Activated CD4-positive, CD25-positive, alpha-beta regulatory T cell treated with anti-CD3 and anti-CD28 coated beads, Interleukin-2, amount 50 U/mL, for 16 hours (primary cell): ENCODE measurements around the gene PEBP1.

Experiments used
- DNase-seq: peaks from one replicate; pipeline ENCODE4 v3.0.0-alpha.2; 2020; ENCODE audit warnings: low read depth, low spot score

The PEBP1 gene

GRCh38 chr12:118136559-118137003 is 657 bp downstream of the PEBP1 start:
- no peak for DNase-seq

DNA sequence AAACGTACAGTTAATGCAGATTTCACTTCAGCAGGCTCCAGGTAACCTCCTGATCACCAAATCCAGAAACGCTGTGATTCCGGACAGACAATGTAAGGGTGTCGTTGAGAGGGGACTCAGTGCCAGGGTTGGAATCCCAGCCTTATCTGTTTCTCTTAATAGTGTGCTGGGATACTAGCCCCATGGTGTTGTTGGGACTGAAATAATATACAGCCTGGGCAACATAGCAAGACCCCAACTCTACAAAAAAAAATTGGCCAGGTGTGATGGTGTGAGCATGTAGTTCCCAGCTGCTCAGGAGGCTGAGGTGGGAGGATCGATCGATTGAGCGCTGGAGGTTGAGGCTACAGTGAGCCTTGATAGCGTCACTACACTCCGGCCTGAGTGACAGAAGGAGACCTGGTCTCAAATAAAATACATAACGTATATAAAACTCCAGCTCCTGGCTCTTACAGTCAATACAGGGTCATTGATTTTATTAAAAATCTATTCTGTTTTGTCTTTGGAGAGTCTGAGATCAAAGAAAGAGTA is 1.3 kb downstream of the PEBP1 start:
- DNase-seq = no peak

- DNase-seq = no peak
Measured at GRCh38 chr12:118140825-118141224, 4.9 kb downstream of the PEBP1 start.

- no peak for DNase-seq
Measured at GRCh38 chr12:118144499-118144898, 8.6 kb downstream of the PEBP1 start.

DNA sequence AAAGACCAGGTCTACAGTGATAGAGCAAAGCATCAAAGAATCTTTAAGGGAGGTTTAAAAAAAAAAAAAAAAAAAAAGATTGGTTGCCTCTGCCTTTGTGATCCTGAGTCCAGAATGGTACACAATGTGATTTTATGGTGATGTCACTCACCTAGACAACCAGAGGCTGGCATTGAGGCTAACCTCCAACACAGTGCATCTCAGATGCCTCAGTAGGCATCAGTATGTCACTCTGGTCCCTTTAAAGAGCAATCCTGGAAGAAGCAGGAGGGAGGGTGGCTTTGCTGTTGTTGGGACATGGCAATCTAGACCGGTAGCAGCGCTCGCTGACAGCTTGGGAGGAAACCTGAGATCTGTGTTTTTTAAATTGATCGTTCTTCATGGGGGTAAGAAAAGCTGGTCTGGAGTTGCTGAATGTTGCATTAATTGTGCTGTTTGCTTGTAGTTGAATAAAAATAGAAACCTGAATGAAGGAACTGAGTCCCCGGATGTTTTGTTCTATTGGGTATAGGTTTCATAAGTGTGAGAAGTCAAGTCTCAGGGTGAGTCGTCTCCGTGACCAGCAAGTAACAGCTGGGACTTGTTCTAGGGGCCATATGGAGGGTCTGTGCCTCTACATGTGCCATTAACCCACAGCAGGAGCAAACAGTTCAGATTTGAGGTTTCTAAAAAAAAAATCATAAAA is 9.3 kb downstream of the PEBP1 start:
- DNase-seq = no peak

DNA sequence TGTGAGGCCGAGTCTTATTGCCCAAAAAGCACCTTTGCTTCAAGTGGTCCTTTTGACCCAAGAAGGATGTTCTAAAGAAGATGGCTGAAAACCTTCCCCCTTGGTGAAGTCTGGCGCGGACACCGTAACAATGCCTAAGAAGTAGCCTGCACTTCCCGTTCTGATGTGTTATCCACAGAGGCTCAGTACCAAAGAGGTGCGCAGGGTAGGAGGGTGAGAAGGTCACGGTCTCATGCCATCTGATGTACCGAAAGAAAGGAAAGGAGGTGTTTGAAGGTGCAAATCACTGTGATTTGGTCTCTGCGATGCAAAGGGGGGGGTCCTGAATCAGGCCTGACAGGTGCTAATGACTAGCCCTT is 9.9 kb downstream of the PEBP1 start:
- no peak for DNase-seq

- DNase-seq = no peak
Measured at GRCh38 chr12:118148287-118148686, 12.4 kb downstream of the PEBP1 start.

- DNase-seq = no peak
Measured at GRCh38 chr12:118150625-118151024, 14.7 kb downstream of the PEBP1 start.

GRCh38 chr12:118151755-118152154 is 15.8 kb downstream of the PEBP1 start:
- no peak for DNase-seq

DNA sequence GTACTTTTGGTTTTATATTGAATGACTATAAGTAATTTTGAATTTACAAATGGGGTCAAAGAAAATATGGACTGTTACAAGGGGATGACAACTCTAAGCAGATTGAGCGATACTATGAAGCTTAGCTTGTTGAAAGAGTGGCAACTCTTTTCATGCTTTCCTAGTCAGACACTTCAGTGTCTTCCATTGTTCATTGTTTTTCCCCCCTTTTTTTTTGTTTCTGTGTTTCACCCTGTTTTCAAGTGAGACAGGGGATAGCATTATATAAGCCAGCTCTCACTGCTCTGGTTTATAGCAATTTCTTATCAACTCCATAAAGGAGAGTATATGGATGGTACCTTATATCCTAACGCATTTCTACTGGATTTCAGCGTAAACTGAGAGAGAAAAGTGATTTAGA is 24.6 kb downstream of the PEBP1 start:
- no peak for DNase-seq

GRCh38 chr12:118164798-118165486 is 29.0 kb downstream of the PEBP1 start:
- DNase-seq = no peak

- DNase-seq = no peak
Measured at GRCh38 chr12:118166946-118167345, 31.0 kb downstream of the PEBP1 start.

GRCh38 chr12:118175823-118176447 is 40.0 kb downstream of the PEBP1 start:
- DNase-seq = no peak

GRCh38 chr12:118183155-118183554 is 47.2 kb downstream of the PEBP1 start:
- no peak for DNase-seq

DNA sequence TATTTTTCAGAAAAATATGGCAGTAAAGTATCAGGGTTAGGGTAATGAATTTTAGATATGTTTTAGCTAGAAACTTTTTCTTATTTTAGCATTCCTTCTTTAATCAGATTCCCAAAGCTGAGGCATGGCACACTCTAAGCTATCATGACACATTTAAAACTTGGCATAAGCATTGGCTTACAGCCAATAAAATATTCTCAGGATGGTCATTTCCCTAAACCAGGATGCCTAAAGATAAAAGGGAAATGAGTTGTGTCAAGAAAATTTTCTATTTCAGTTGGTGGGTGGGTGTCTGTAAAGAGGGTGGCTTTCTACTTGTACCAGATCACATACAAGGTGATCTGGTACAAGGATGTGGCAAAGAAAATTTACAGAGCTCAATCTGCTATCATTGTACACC is 47.8 kb downstream of the PEBP1 start:
- DNase-seq = no peak

GRCh38 chr12:118185602-118186397 is 49.9 kb downstream of the PEBP1 start:
- DNase-seq = no peak

- no peak for DNase-seq
Measured at GRCh38 chr12:118187751-118188435, 52.0 kb downstream of the PEBP1 start.

DNA sequence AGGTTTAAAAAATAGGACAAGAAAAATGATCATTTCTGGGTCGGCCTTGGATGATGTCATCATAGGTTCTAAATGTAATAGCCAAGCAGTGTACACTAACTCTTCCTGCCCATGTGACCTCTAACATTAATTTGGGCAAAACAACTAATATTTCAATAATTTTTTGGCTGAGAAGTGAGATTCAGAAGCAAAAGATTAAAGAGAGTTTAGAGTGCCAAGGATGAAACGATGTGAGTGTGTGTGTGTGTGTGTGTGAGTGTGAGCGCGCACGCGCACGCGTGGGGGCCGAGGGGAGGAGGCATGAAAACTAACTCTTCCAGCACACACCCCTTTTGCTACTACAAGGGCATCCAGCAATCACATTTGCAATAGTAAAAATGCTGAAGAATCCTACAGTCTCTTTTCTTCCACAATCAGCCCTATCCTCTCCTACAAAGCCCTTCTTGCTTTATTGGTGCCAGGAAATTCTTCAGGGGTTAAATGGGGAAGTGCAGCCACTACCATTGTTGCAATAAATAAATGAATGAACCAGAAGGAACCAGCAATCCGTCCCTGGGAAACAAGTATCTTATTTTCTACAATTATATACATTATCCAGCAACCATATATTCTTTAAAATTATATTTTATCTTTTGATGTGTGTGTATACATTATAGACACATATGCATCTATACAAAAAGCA is 52.9 kb downstream of the PEBP1 start:
- DNase-seq = no peak

GRCh38 chr12:118189741-118190191 is 53.8 kb downstream of the PEBP1 start:
- DNase-seq = no peak

- DNase-seq = no peak
Measured at GRCh38 chr12:118190266-118190665, 54.3 kb downstream of the PEBP1 start.

DNA sequence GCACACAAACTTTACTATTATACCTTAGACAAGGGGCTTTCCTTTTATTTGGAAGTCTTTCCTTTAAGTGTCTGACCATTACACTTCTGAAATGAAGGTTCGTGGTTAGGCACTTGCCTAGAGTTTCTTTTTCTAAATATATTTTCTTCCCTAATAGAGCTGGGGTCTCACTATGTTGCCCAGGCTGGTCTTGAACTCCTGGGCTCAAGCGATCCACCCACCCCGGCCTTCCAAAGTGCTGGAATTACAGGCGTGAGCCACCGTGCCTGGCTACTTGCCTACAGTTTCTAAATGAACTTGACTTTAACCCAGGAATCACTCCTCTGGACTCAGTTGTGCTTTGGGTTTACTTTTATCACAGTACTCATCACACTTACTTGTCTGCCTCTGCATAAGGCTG is 57.6 kb downstream of the PEBP1 start:
- no peak for DNase-seq
